Inferior parietal cortex (tissue), 1 donor: ENCODE data around the gene WDR74.
"Not testable (repeated sequence)": the region's sequence is repeated elsewhere in the genome, so short reads cannot be mapped to it uniquely, and the experiment has no call there.

Experiments
- DNase-seq: peaks from one replicate; pipeline ENCODE4 v3.0.0-alpha.2; 2016; ENCODE audit errors: extremely low spot score

Gene WDR74

DNA sequence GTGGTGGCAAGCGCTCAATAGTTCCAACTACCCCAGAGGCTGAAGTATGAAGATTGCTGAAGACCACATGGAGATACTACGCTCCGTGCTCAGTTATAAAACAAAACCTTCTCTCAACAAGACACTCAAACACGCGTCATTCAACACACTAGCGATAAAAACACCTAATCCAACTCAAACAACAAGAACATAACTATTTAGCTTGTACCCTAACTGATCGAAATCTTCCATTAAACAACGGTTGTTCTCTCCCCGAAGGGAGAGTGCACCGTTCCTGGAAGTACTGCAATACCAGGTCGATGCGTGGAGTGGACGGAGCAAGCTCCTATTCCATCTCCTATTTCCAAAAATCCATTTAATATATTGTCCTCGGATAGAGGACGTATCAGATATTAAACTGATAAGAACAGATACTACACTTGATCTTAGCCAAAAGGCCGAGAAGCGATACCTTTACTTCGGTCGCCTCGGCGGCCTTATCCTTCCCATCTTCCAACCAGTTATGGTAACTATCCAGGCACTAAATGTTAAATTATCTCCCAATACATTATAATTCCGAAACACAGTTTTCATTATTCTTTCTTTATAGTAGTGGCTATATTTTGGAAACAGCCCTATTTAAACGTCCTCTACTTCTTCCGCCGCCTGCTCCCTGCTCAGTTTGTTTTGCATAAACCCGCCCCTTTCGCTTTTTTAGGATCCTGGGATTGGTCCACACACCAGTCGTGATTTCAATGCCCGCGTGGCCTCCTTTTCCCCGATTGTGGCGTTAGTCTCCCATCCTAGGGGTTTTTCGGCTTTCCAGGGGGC is 2.2 kb upstream of the WDR74 start:
- peak; percentile 95 for DNase-seq

DNA sequence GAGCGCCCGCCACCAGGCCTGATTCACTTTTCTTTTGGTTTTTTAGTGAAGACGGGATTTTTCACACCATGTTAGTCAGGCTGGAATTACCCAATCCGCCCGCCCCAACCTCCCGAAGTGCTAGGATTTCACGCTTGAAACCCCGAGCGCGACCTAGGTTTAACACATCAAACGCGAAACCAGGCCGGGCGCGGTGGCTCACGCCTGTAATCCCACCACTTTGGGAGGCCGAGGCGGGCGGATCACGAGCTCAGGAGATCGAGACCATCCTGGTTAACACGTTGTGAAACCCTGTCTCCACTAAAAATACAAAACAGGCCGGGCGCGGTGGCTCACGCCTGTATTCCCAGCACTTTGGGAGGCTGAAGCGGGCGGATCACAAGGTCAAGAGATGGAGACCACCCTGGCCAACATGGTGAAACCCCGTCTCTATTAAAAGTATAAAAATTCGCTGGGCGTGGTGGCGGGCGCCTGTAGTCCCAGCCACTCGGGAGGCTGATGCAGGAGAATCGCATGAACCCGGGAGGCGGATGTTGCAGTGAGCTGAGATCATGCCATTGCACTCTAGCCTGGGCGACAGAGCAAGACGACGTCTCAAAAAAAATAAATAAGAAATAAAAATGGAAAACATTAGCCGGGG is 1.5 kb upstream of the WDR74 start:
- not testable (repeated sequence) for DNase-seq

DNA sequence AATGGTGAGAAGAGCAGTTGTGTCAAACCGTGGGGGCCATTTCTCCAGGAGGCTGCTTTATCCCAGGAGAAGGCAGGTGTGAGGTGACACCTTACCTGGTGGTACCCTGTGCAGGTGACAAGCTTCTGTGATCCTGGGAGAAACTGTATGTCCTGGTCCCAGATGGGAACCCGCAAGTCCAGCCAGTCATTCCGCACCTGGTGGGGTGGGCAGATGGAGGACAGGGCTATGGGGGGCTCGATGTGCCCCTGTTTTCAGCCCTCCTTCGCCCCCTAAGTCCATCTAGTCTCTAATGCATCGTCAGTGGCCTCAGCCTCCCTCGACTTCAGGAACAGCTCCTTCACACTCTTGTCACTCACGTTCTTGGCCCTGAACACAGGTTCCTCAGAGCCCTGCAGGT is 4.1 kb downstream of the WDR74 start:
- DNase-seq, result no peak

DNA sequence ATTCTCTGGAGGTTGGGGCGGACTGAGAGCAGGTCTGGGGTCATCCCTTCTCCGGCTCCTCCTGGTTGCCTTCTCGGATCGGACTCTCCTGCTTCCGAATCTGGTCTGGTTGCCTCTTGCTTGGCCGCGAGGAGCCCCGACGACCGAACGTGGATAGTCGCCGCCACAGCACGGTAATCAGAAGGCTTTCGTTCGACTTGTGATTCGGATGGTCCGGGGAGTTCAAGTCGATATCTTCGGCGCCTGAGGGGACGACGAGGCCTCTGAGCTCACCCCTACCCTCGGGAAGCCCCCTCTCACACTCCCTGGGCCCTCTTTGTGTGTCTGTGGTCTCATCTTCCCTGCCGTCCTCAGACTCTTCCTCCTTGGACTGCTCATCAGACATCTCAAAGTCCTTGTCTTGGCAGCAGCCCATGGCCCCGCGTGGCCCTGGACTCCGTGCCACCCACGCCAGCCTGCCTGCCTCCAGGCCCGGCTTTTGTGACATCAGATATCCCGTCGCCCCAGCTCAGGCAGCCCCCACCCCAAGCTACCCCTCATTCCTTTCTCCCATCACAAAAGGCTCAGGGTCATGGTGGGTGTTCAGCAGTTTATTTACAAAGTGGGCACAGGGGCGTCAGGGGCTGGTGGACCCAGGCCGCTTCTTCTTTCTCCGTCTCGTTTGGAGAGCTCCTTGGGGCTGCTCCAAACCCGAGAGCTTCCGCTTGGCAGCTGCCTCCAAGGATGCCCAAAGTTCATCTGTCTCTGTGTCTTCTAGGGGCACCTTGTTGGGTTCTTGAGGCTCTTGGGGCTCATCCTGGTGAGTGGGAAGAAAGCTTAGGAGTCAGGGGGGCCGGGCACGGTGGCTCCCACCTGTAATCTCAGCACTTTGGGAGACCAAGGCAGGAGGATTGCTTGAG is 6.8 kb downstream of the WDR74 start, which contains the start of gene TEX54:
Gene TEX54, minus strand, starts transcription at position 506 of the 899 bp plus-strand sequence.
- no peak for DNase-seq

GRCh38 chr11:62831520-62832335 is 7.7 kb downstream of the WDR74 start, which contains the start of gene STX5:
STX5 (minus strand) TSS chr11:62832051; CDS start chr11:62831243, 808 bp downstream.
- peak; percentile 98 for DNase-seq

DNA sequence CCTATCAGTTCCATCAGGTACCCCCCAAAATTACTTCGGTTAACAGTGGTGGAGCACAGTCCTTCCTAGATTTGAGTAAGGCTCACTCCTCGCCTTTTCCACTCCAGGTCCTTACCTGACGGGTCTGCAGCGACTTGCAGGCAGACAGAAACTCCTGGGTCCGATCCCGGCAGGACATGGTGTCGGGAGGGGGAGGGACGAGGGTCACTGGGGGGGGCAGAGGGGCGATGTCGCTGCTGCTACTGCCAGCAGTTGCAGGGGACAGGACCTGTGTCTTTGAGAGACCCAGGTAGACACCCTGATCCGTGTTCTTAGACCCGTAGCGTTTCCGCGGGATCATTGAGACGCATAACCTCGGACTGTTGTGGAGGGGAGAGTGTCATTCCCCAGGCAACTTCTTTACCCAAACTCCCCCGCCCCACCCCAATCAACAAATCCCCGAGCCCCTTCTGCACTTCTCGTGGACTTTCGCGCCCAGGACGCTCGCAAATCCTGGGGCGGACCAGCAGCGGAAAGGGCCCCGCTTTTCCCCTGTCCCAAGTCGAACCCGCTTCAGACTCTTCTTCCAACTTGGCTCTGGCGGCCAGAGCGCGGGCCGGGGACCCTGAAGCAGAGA is 8.4 kb downstream of the WDR74 start:
- DNase-seq, result no peak

DNA sequence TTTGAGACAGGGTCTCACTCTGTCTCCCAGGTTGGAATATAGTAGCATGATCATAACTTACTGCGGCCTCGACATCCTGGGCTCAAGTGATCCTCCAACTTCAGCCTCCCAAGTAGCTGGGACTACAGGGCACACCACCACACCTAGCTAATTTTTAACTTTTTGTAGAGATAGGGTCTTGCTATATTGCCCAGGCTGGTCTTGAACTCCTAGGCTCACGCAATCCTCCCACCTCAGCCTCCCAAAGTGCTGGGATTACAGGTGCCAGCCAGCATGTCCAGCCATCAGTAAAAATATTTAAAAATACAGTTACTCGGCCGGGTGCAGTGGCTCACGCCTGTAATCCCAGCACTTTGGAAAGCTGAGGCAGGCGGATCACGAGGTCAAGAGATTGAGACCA is 11.3 kb downstream of the WDR74 start:
- DNase-seq, result not testable (repeated sequence)

DNA sequence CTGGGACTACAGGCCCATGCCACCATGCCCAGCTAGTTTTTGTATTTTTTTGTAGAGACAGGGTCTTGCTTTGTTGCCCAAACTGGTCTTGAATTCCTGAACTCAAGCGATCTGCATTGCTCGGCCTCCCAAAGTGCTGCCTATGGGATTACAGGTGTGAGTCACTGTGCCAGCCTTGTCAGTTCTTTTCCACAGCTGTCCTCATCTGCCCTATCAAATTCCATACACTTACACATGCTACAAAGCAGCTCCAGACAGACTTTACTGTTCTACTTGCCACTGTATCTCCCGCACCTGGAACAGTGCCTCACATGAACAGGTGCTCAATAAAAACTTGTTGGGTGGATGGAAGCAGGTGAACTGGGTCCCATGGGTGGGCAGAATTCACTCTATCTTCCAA is 15.7 kb downstream of the WDR74 start:
- DNase-seq, result no peak

DNA sequence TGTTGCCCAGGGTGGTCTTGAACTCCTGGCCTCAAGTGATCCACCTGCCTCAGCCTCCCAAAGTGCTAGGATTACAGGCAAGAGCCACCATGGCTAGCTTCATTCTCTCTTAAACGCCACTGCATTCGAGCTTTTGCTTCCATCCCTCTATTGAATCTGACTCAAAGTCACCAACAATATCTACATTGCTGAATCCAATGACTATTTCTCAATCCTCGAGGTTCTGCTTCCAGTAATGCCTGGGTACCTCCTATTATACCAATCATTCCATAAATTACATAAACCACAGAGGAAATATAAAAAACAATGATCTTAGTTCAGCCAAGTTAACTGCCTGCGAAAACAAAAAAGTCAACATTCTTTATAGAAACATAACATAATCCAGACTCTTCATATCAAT is 22.3 kb downstream of the WDR74 start:
- DNase-seq, result no peak

DNA sequence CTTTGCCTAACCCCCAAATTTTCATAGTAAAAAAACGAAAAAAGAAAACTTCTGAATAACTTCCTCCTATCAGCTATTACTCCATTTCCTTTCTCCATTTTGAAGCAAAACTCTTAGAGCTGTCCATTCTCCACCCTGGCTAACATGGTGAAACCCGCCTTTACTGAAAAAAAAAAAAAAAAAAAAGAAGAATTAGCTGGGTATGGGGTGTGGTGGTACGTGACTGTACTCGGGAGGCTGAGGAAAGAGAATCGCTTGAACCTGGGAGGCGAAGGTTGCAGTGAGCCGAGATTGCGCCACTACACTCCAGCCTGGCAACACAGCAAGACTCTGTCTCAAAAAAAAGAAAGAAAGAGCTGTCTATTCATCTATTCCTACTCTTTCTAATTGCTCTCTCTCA is 22.8 kb downstream of the WDR74 start:
- DNase-seq, result no peak

- DNase-seq, result no peak
Measured at GRCh38 chr11:62811659-62812058, 27.7 kb downstream of the WDR74 start.

- DNase-seq, result no peak
Measured at GRCh38 chr11:62810748-62811147, 28.6 kb downstream of the WDR74 start.

- DNase-seq, result no peak
Measured at GRCh38 chr11:62806611-62807121, 32.7 kb downstream of the WDR74 start.

DNA sequence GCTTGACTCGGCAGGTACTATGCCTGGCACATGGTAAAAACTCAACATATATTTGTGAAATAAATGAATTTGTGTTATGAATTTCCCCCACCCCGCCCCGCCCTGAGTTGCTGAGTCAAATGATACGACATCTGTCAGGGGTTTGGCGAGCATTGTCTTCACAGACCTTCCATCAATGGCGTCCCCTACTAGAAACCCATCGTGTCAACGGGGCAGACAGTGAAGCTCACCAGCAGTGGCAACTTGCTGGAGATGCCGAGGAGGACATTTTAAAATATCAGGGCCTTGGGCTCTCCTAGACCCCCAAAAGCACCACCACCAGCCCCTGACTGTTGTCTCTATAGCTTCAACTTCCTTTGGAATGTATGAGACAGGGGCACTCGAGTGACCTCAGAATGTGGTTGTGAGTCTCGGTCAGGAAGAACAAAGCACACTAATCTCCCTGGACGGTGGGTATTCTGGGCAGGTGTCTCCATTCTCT is 33.4 kb downstream of the WDR74 start:
- no peak for DNase-seq

GRCh38 chr11:62805076-62805892 is 34.1 kb downstream of the WDR74 start, which contains the start of gene NXF1:
NXF1 (minus strand) TSS chr11:62805440; CDS start chr11:62805356, 84 bp downstream.
- peak; percentile 96 for DNase-seq

DNA sequence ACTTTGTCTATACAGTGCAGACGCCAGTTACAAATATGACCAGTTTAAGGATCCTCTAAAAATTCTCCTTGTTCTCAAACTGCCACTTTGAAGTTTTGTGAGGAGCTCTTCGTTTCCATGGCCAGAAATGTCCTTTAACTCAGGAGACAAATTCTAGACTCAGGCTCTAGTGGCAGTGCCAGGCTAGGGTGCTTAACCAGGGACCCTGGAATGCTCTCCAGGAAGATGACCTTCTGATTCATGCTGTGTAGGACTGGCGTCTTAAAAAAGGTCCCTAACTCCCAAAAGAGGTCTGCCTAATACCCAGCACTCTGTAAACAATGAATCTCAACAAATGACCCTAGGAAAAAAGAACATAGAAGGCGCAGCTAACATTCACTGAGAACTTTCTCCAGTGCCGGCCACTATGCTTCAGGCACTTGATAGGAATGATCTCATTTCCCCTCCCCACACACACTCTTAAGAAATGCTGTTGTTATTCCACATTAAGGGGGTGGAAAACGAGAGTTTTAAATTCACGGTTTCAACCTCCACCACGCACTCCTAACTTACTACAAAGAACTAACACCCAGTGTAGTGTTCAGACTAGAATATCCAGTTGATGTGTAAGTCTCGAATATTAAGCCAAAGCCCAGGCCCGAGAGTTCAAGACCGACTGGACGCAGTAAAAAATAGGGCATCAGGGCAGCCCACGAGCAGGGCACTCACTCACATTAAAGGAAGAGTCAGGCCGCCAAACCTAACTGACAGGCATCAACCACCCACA is 34.9 kb downstream of the WDR74 start:
- no peak for DNase-seq

DNA sequence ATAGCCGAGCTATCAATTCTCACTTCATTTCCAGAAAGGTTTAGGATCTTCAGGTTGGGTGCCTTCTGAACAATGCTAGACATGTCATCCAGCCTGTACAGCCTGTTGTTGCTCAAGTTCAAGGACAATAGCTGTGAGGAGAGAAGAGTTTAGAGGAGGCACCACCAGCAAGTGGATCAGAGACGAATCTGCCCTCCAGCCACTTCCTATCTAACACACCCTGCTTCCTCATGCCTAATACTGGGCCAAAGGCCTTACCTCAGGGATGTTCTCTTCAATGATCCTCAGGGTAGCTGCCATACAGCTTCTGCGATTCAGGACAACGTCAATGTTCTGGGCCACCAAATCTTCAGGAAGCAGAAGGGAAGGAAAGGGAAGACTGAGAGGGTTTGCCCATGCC is 38.3 kb downstream of the WDR74 start:
- DNase-seq, result no peak

GRCh38 chr11:62799486-62799885 is 39.9 kb downstream of the WDR74 start:
- no peak for DNase-seq

- DNase-seq, result no peak
Measured at GRCh38 chr11:62796281-62796680, 43.1 kb downstream of the WDR74 start.
